GM12878 (cell line): ENCODE results near the gene ALG2. TPM values are rescaled to one million over a fixed set of nuclear protein-coding genes. Genes with fewer than 3 reads are reported as not detected.

Source experiments
- ATAC-seq: fragments of 200-7000 bp; cut with Tn5 transposase; 3 replicates; pipeline ENCODE4 v1.9.1; 2020; ENCODE audit warnings: mild to moderate bottlenecking, moderate library complexity
- BruUV-seq: library from RNA; stranded (reverse); fragments of 400-500 nt; replicated peaks from 2 replicates; lab custom pipeline; 2021; lab: Mats Ljungman, UMichigan
- CTCF ChIA-PET: fragments of 300-600 bp; sonication (Branson Sonifier 250); formaldehyde crosslinking; extraction: SDS; loops from one replicate; lab custom pipeline; 2021; ENCODE audit warnings: inconsistent platforms; lab: Yijun Ruan, JAX
- POLR2A ChIA-PET: fragments of 350-600 bp; formaldehyde crosslinking; extraction: SDS; loops from one replicate; lab custom pipeline; 2021; ENCODE audit warnings: inconsistent platforms; lab: Charles Lee
- RAD21 ChIA-PET: fragments of 300-600 bp; sonication (Branson Sonifier 250); formaldehyde crosslinking; loops from one replicate; lab custom pipeline; 2023; ENCODE audit warnings: antibody characterized with exemption; ENCODE audit not compliant: unreplicated experiment; lab: Charles Lee
- SMC1A ChIA-PET: fragments of 300-600 bp; sonication (Branson Sonifier 250); formaldehyde crosslinking; loops from one replicate; lab custom pipeline; 2023; ENCODE audit not compliant: unreplicated experiment, uncharacterized antibody; lab: Charles Lee
- DNase-seq: peaks from one replicate; pipeline ENCODE4 v3.0.0-alpha.2; 2011; ENCODE audit warnings: low read depth, low spot score
- FAIRE-seq: peaks from 3 replicates; lab custom pipeline; 2011; peaks lifted over from hg19 to GRCh38; lab: Jason Lieb, UNC
- H2AFZ ChIP-seq: 2 replicates; pipeline ENCODE4 v1.6.0; 2011; ENCODE audit warnings: low read depth, low read length, control low read depth; ENCODE audit not compliant: control insufficient read depth
- H3K27ac ChIP-seq: 2 replicates; pipeline ENCODE4 v1.5.1; 2011; ENCODE audit warnings: control low read depth; ENCODE audit not compliant: control insufficient read depth, insufficient read depth
- H3K27me3 ChIP-seq, 2 experiments: replicated peaks in 1 of 2; 2 replicates each; pipeline versions ENCODE4 v1.6.0 to v1.6.1; 2011; ENCODE audit warnings: low read length in 1 of 2; ENCODE audit not compliant: control insufficient read depth in 2 of 2, insufficient read depth in 2 of 2
- H3K36me3 ChIP-seq, 2 experiments: 2 replicates each; pipeline ENCODE4 v1.5.1; 2011; ENCODE audit warnings: low read length in 1 of 2; ENCODE audit not compliant: control insufficient read depth in 2 of 2, insufficient read depth in 2 of 2
- H3K4me1 ChIP-seq: 2 replicates; pipeline ENCODE4 v1.6.1; 2011; ENCODE audit warnings: mild to moderate bottlenecking, low read length, moderate library complexity, mixed read lengths; ENCODE audit not compliant: control insufficient read depth, insufficient read depth
- H3K4me2 ChIP-seq: 2 replicates; pipeline ENCODE4 v1.6.0; 2011; ENCODE audit warnings: control low read depth; ENCODE audit not compliant: control insufficient read depth, insufficient read depth
- H3K4me3 ChIP-seq: fragments of 200-600 bp; sonication (generic); 2 replicates; pipeline ENCODE4 v1.5.1; 2016
- H3K79me2 ChIP-seq: 2 replicates; pipeline ENCODE4 v1.6.0; 2011; ENCODE audit warnings: low read length; ENCODE audit not compliant: control insufficient read depth, insufficient read depth
- H3K9ac ChIP-seq: 2 replicates; pipeline ENCODE4 v1.8.0; 2011; ENCODE audit warnings: low read length, control low read depth, mixed read lengths; ENCODE audit not compliant: control insufficient read depth, insufficient read depth
- H3K9me3 ChIP-seq: replicated peaks from 3 replicates; pipeline ENCODE4 v1.5.1; 2011; ENCODE audit warnings: mild to moderate bottlenecking, low read length; ENCODE audit not compliant: control insufficient read depth, insufficient read depth
- H4K20me1 ChIP-seq: 2 replicates; pipeline ENCODE4 v1.6.0; 2011; ENCODE audit not compliant: control insufficient read depth, insufficient read depth
- EGR1 ChIP-seq, 2 experiments: IDR thresholded peaks; 1 replicate in 1 of 2; 2 replicates in 1 of 2; pipeline ENCODE4 v1.6.1; 2011 to 2012; ENCODE audit warnings: low read depth in 2 of 2, low read length in 2 of 2, borderline replicate concordance in 1 of 2, mild to moderate bottlenecking in 1 of 2, moderate library complexity in 1 of 2
- MEF2A ChIP-seq: IDR thresholded peaks from 2 replicates; pipeline ENCODE4 v1.6.1; 2011; ENCODE audit warnings: low read depth, mild to moderate bottlenecking, low read length, moderate library complexity; ENCODE audit not compliant: insufficient read depth
- NBN ChIP-seq: fragments of 450-650 bp; IDR thresholded peaks from 2 replicates; pipeline ENCODE4 v1.6.1; 2016
- POLR2AphosphoS5 ChIP-seq: IDR thresholded peaks from 2 replicates; pipeline ENCODE4 v1.6.1; 2011; ENCODE audit warnings: mild to moderate bottlenecking, low read length, inconsistent platforms
- RAD21 ChIP-seq: IDR thresholded peaks from 2 replicates; pipeline ENCODE4 v1.6.1; 2011; ENCODE audit warnings: mild to moderate bottlenecking, low read depth, low read length, moderate library complexity; ENCODE audit not compliant: insufficient read depth
- RAD51 ChIP-seq: fragments of 450-650 bp; IDR thresholded peaks from 2 replicates; pipeline ENCODE4 v1.6.1; 2016; ENCODE audit warnings: moderate library complexity, mild to moderate bottlenecking, inconsistent platforms
- RCOR1 ChIP-seq: conservative IDR thresholded peaks from 2 replicates; pipeline ENCODE4 v1.6.1; 2012; ENCODE audit warnings: low read depth, low read length, improper control_type of control experiment
- SMAD1 ChIP-seq: fragments of 450-650 bp; IDR thresholded peaks from 2 replicates; pipeline ENCODE4 v1.6.1; 2018; ENCODE audit warnings: mild to moderate bottlenecking, low read depth; ENCODE audit not compliant: partially characterized antibody
- WGBS: methylation state at CpG from one replicate; pipeline ENCODE4 v1.1.6; 2016; ENCODE audit warnings: low lambda C conversion rate; ENCODE audit not compliant: insufficient replicate concordance, insufficient coverage; ENCODE audit errors: missing lambda C conversion rate; 5-methylcytosine and 5-hydroxymethylcytosine counted together
- in situ Hi-C: fragments of 300-500 bp; cut with MboI; formaldehyde crosslinking; loops from 9 replicates; pipeline ENCODE4 v1.14.3; 2018; ENCODE audit warnings: mixed read lengths
- intact Hi-C: fragments of 100-400 bp; cut with micrococcal nuclease; formaldehyde crosslinking; loops from one replicate; pipeline ENCODE4 v1.14.2; 2022; ENCODE audit not compliant: unreplicated experiment
- polyA plus RNA-seq, 11 experiments: library from polyadenylated mRNA; depleted of rRNA in 4 of 11; unstranded in 6 of 11; stranded (reverse) in 5 of 11; fragments of >200 nt; fragmentation: Nextera tagmentation in 4 of 11; fragmentation: Illumina TruSeq in 1 of 11; extraction: Ambion mirVana in 4 of 11; extraction: Trizol in 1 of 11; gene quantifications; 1 replicate in 1 of 11; 2 replicates in 10 of 11; pipeline versions ENCODE4 v1.2.1 to v1.2.3, GENCODE V29; 2011 to 2016; ENCODE audit warnings: inconsistent platforms in 2 of 11, missing spikeins in 2 of 11, low read depth in 1 of 11
- total RNA-seq, 4 experiments: library from RNA; depleted of rRNA in 3 of 4; stranded (reverse); fragments of >200 nt in 3 of 4; fragmentation: Illumina TruSeq in 1 of 4; extraction: Trizol in 1 of 4; gene quantifications; 2 replicates each; pipeline versions ENCODE4 v1.2.1 to v1.2.3, GENCODE V29; 2013 to 2021

ALG2 gene
- total and polyA plus RNA-seq, 10 of the 15 experiments (the other 5 are each of a cell fraction or from before 2014, with no cell fraction given): 8.8 to 52.5 (median 38.6) TPM

DNA sequence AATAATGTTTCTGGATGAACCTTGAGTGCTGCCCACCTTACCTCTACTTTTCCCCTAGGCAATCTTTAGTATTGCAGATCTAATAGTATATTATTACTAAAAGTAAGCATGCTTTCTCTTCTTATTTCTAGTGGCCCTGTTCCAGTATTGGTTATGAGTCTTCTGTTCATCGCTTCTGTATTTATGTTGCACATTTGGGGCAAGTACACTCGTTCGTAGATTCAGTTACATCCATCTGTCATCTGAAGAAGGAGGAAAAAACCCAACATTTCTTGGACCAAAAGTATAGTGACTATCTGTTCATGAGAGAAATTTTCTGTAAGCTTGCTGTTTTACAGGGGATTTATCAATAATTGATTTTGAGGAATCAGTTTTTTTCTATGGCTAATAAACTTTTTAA, 8.5 kb upstream of the ALG2 start:
- ChIA-PET RAD21 (interaction anchor here (5.9 kb wide), 1 partner anchor 44 kb away, joined by 80 read pairs; no protein-coding TSS in a partner anchor), CTCF (interaction anchor here (1.3 to 6.3 kb wide), 9 partner anchors 10 to 69 kb away, joined by 3 to 160 read pairs (median 47); no protein-coding TSS in a partner anchor), POLR2A (no interaction called here), SMC1A (interaction anchor here (2.7 to 9.0 kb wide), 5 partner anchors 7 to 286 kb away, joined by 13 to 143 read pairs (median 43); partner anchors contain the start of genes ALG2 and SEC61B)
- no peak overlapping the region for H3K27ac ChIP-seq
- H3K27me3 ChIP-seq: no peaks in the 10 kb centered on the region
- no peaks in the 10 kb centered on the region for H3K9me3 ChIP-seq
- H3K79me2 ChIP-seq: peaks cover 25% of the 10 kb centered on the region
- H3K4me1 ChIP-seq: peaks cover 13% of the 10 kb centered on the region
- WGBS: 75% methylated on average over 3 of the region's 3 CpGs
- H3K4me2 ChIP-seq: no peak overlapping the region
- DNase-seq: no peak
- H4K20me1 ChIP-seq: no peaks in the 10 kb centered on the region
- no TSS peak for BruUV-seq
- no peak for FAIRE-seq
- intact Hi-C loops (no loop called here), in situ Hi-C loops (no loop called here)
- H3K9ac ChIP-seq: no peak overlapping the region
- TF ChIP-seq MEF2A (no peak), POLR2AphosphoS5 (peak; percentile 3; the same call in 1 of the 2 replicates), RAD21 (no peak), NBN (no peak), RAD51 (no peak), EGR1 (IDR thresholded peaks at IDR 0.05; ENCODE audit: borderline replicate concordance in 1 of 2, low read depth in 2 of 2, low read length in 2 of 2) (no peak), SMAD1 (no peak), RCOR1 (no peak)
- H3K4me3 ChIP-seq: no peak overlapping the region
- ATAC-seq: no peak
- H3K36me3 ChIP-seq: peaks cover 7 to 19% of the 10 kb centered on the region in 2 experiments
- no peak overlapping the region for H2AFZ ChIP-seq
